Esophagus squamous epithelium (tissue), 4 donors: ENCODE data around the gene PHIP.

Source experiments
- CTCF ChIP-seq, 6 experiments: fragments of 450-650 bp in 4 of 6; fragments of 200-600 bp in 2 of 6; sonication (generic) in 2 of 6; IDR thresholded peaks; one replicate each; pipeline ENCODE4 v1.5.1; 2016 to 2019; ENCODE audit warnings: antibody characterized with exemption in 6 of 6, mild to moderate bottlenecking in 4 of 6, moderate library complexity in 4 of 6
- POLR2A ChIP-seq, 4 donors: fragments of 450-650 bp; IDR thresholded peaks; one replicate each; pipeline ENCODE4 v1.6.1; 2017; ENCODE audit warnings: antibody characterized with exemption in 4 of 4, mild to moderate bottlenecking in 4 of 4, moderate library complexity in 3 of 4

- TF ChIP-seq CTCF (IDR thresholded peaks at IDR 0.05): no peak
- TF ChIP-seq POLR2A (IDR thresholded peaks at IDR 0.05): no peak
Observed at GRCh38 chr6:79047072-79047471, 31.0 kb downstream of the PHIP start.
